KG1 (cell line): ENCODE data around the gene PRAMEF9.
"Not testable (repeated sequence)": the region's sequence is repeated elsewhere in the genome, so short reads cannot be mapped to it uniquely, and the experiment has no call there.

ENCODE experiments used
- DNase-seq: peaks from one replicate; lab custom pipeline; 2025; lab: John Stamatoyannopoulos, UW

PRAMEF9 gene

DNA sequence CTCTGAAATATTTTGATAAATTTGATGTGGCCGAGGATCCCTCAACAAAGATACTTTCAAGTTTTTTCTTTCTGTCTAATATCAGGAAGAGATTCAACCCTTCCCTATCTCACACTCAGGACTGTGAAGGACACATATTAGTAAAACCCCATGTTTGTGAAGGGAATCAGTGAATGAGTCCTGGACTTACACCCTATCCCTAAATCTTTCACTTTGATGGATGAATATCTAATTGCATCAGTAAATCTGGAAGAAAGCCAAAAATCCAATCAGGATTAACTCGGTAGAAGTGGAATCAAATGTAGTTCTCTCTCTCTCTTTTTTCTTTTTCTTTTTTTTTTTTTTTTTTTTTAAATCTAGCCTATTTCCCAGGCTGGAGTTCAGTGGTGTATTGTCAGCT lies at the start of gene PRAMEF9:
PRAMEF9 (plus strand) TSS at position 301 of the 400 bp plus-strand sequence. CDS start 3,433 bp downstream, outside the sequence.
- DNase-seq: not testable (repeated sequence)

GRCh38 chr1:13155909-13156308 lies 15.7 kb upstream of the PRAMEF9 start, which contains the start of gene PRAMEF26:
TSS of gene PRAMEF26 (minus strand) at chr1:13156009. CDS start at chr1:13153095, 2,914 bp downstream.
- DNase-seq: not testable (repeated sequence)

DNA sequence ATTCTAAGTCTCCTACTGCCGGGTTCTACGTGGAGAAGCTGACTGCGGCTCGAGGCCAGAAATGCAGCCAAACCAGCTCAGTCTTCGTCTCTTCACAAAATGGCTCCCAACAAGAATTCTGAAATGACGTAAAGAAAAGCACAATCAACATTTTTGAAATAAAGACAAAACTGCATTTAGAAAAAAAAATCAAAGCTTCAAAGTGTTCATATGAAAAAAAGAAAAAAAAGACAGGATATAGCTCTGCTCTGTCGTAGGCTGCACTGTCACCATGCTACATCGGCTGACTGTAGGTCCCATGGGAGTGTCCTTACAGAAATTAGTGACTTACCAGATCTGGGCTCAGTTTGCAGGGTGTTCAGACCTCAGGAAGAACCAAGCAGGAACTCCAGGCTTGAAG lies 6.1 kb upstream of the PRAMEF9 start, which contains the start of gene HNRNPCL4:
HNRNPCL4 (minus strand) TSS at position 101 of the 400 bp plus-strand sequence. CDS start 164 bp downstream, outside the sequence.
- not testable (repeated sequence) for DNase-seq

DNA sequence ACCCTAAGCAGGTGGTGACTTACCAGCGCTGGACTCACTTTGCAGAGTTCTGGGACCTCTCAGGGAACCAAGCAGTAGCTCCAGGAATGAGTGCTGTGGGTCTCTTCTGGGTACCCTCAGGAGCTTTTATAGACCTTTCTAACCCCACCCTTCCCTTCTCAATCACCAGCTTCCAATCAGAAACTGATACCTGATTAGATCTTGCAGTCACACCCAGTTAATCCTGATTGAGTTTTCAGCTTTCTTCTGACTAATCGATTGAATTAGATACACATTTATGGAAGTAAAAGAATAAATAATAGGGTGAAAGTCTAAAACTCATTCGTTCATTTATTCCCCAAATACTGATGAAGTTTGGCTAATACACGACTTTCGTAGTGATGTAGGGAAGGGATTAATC lies 29.7 kb downstream of the PRAMEF9 start, which contains the start of gene PRAMEF13:
PRAMEF13 (minus strand) TSS at position 101 of the 400 bp plus-strand sequence. CDS start 1,820 bp downstream, outside the sequence.
- DNase-seq: not testable (repeated sequence)

DNA sequence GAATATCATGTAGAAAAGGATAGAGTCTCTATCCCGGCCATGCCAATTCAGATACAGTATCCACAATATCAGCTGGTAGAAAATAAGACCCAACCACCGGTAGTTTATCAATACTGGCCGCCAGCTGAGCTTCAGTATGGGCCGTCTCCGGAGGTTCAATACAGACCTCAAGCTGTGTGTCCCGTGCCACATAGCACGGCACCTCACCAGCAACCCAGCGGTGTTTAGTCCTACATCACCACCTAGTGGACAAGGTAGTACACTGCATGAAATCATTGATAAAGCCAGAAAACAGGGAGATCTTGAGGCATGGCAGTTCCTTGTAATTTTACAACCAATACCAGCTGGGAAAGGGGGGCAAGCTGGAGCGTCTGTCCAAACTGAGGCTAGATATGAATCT lies 37.1 kb downstream of the PRAMEF9 start:
- not testable (repeated sequence) for DNase-seq

DNA sequence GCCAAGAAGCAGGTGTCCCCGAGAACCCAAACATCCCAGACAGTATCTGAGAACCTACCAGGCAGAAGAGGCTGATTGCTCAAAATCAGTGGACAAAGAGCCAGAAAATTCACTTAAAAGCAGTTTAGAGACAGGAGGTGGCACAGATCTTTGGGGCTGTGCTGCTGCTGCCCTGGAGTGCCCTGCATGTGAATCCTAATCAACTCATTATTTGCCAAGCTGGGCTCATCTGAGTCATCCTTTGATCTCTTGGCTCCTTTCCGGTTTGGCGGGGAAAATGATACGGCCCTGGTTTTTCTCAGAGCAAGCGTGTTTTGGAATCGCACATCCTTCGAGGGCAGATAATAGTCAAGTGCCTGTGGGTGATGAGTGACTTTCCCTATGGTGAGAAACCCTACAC lies 45.0 kb downstream of the PRAMEF9 start:
- not testable (repeated sequence) for DNase-seq

GRCh38 chr1:13219203-13219602 lies 47.6 kb downstream of the PRAMEF9 start:
- DNase-seq: not testable (repeated sequence)

DNA sequence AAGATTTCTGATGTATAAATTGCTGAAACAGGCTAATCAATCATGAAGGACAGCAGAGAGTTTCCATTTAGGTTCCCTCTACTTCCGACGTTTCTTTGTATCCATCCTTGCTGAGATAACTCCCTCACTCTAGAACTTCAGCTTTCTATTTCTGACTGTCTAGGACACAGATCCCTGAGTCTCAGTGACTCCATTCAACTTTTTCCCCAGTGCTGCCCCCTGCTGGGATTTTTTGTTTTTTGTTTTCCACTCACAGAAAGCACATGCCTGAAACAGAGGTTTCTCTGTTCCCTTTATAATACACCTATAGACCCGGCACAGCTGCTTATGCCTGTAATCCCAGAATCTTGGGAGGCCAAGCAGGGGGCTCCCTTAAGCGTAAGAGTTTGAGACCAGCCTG lies 51.1 kb downstream of the PRAMEF9 start:
- not testable (repeated sequence) for DNase-seq

GRCh38 chr1:13224480-13225060 lies 52.9 kb downstream of the PRAMEF9 start:
- no peak for DNase-seq

- DNase-seq: not testable (repeated sequence)
These were observed 54.1 kb downstream of the PRAMEF9 start, which contains the start of gene PRAMEF18 for GRCh38 chr1:13225675-13226204. TSS of gene PRAMEF18 (minus strand) at chr1:13226154. CDS start at chr1:13226106, 48 bp downstream.

DNA sequence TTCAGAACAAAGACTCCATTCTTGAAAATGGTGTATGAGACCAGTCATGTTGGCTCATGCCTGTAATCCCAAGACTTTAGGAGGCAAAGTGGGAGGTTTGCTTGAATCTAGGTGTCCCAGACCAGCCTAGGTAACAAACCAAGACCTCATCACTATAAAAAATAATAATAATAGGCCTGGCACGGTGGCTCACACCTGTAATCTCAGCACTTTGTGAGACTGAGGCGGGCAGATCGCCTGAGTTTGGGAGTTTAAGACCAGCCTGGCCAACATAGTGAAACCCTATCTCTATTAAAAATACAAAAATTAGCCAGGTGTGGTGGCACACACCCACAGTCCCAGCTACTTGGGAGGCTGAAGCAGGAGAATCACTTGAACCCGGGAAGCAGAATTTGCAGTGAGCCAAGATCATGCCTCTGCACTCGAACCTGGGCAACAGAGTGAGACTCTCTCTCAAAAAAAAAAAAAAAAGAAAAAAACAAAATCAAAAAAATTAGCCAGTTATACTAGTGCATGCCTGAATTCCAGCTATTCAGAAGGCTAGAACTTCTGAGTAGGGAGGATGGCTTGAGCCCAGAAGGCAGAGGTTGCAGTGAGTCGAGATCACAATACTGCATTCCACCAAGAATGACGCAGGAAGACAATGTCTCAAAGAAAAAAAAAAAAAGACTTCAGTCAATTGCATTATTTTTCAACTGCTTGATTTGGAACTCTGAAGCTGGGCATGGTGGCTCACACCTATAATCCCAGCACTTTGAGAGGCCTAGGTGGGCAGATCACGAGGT lies 55.8 kb downstream of the PRAMEF9 start:
- DNase-seq: not testable (repeated sequence)

- DNase-seq: peak; percentile 4
These were observed 56.7 kb downstream of the PRAMEF9 start for GRCh38 chr1:13228343-13228781.
